ENCODE data around the gene RAPGEF5.

The RAPGEF5 gene

GRCh38 chr7:22252016-22252415 is 104.9 kb downstream of the RAPGEF5 start:
- DNase-seq, result no peak

GRCh38 chr7:22251281-22251680 is 105.7 kb downstream of the RAPGEF5 start:
- no peak for DNase-seq

GRCh38 chr7:22250390-22250789 is 106.6 kb downstream of the RAPGEF5 start:
- DNase-seq, result no peak

GRCh38 chr7:22248111-22248809 is 108.7 kb downstream of the RAPGEF5 start:
- DNase-seq, result no peak

DNA sequence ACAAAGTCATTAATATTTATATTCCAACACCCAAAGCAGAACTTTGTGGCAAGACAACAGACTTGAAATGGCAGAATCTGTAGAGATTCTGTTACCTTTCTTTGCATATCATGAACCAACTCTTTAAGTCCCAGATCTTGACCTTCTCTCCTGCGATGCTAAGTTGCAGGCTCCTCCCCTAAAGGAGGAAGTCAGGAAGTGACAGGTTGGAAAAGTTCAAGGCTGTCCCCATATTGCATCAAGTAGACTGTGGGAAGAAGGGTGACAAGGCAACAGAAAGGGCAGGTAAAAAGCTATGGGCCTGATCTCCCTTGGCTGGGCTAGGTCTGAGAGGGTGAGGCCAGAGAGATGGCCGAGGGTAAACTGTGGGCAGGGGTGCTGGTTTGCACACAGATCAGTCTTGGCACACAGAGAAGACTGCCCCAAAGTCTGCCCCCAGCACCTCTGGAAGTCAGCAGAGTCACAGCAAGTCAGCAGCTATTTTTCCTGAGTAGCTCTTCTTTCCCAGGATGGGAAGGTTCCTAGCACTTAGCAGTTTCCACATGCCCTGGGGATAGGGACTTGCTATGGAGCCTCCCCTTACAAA is 115.1 kb downstream of the RAPGEF5 start:
- no peak for DNase-seq

GRCh38 chr7:22240904-22241571 is 115.9 kb downstream of the RAPGEF5 start:
- DNase-seq, result no peak

GRCh38 chr7:22238354-22239311 is 118.3 kb downstream of the RAPGEF5 start:
- no peak for DNase-seq

GRCh38 chr7:22235134-22235533 is 121.8 kb downstream of the RAPGEF5 start:
- no peak for DNase-seq

DNA sequence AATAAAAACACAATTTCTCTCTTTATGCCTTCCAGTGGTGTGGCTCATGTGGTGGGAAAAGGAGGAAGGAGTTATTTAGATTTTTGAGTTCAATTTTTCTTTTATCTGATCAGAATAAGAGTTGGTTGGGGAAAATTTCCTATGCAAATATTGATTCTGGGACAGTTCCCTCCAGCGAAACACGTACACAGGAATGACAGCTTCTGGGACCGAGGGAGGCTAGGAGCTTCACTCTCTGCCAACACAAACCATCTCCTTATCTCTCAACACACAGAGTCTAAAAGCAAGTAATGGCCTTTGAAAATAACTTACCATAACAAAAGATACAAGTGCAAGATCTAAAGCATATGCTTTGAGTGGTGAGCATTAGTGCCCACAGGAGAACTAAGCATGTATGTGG is 122.7 kb downstream of the RAPGEF5 start:
- DNase-seq, result no peak

GRCh38 chr7:22231806-22232205 is 125.1 kb downstream of the RAPGEF5 start:
- no peak for DNase-seq

DNA sequence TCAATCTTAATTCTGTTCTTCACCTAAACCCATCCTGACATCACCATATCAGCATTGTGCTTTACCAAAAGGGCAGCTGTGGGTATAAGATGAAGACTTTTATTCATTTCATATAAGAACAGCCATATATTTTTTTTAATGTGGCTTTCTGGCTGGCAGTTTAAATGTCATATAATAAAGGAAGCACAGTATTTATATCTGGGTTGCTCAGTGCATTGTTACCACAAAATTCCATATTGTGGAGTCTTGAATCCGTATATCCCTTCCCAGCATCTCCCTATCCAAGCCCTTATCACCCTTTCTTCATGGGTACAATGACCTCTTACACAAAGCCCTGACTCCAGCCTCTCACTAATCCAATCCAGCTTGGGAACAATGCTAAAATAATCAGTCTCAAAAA is 125.8 kb downstream of the RAPGEF5 start:
- no peak for DNase-seq

GRCh38 chr7:22230238-22230637 is 126.7 kb downstream of the RAPGEF5 start:
- no peak for DNase-seq

- no peak for DNase-seq
Observed at GRCh38 chr7:22229148-22229547, 127.8 kb downstream of the RAPGEF5 start.

- DNase-seq, result no peak
Observed at GRCh38 chr7:22223807-22224206, 133.1 kb downstream of the RAPGEF5 start.

DNA sequence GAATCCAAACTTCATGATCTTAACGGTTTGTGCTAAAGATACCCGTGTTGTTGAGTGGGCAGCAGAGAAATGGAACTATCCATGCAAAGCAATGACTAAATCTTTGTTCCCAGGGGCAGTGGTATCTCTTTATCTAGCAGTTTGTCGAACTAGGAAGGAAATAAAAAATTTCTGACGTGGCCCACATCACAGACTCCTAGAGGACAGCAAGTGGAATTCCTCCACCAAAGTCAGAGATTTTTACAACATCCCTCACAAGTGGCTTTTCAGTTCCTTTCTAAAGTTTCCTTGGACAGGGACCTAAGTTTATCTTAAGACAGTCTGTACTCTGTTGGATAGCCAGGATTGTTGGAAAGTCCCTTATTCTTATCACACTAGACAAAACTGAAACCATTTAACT is 136.0 kb downstream of the RAPGEF5 start:
- no peak for DNase-seq

DNA sequence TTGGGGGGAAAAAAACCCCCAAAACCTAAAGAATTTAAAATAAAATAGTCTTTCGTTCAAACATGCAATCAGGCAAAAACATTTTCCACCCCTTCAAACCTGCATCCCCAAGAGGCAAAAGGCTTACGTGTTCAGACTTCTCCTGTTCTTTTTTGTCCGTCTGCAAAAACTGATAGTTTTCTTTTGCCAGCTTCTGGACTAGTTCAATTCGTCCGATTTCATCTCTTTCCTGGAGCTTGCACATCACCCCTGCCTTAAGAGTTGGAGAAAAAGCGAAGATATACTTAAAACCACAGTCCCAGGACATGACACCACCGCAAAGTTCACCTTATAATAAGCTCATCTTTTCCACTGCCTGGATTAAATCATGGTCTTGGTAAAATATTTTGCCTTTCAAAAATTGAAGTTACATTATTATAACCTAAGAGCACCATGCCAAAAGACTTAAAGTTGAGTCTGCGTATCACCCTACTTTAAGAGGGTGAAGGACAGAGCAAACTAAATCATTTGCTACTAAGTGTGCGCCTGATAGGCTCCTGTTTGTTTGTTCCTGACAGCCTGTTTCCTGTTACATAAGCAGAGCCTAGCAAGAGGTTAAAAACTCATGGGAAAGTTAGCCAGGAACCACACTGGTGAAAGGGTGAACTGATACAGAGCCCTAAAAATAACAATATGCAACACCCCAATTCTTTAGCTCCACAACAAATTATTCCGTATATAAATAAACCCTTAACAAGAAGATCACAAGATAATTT is 137.0 kb downstream of the RAPGEF5 start:
- DNase-seq, result no peak

- no peak for DNase-seq
Observed at GRCh38 chr7:22219036-22219435, 137.9 kb downstream of the RAPGEF5 start.

DNA sequence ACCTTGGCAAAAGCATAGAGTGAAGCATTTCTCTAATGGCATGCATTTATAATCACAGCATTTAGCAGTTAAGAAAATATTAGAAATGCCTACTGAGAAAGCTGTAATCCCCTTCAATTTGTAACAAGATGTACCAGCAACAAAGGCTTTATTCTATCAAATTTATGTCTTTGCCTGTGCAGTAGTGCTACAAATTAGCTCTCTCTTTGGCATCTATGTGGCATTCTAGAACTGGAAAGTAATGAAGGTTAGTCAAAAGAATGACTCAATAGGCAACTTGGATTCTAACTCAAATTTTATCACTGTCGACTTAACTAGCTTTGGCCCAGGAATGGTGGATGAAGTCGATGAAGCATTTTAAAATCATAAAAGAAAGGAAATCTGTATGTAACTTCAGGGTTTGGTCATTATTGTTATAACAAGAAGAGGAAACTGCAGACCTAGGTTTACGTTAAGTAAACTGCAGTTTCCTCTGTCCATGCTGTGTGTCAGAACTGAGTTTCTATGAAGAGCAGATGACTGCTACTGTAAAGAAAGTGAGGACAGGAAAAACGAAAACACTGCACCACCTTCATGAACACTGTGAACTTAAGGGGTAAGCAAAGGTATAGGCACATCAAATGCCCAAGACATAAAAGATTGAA is 140.0 kb downstream of the RAPGEF5 start:
- no peak for DNase-seq

- no peak for DNase-seq
Observed at GRCh38 chr7:22216309-22216708, 140.6 kb downstream of the RAPGEF5 start.

- no peak for DNase-seq
Observed at GRCh38 chr7:22214000-22214399, 143.0 kb downstream of the RAPGEF5 start.

- DNase-seq, result no peak
Observed at GRCh38 chr7:22213081-22213480, 143.9 kb downstream of the RAPGEF5 start.

DNA sequence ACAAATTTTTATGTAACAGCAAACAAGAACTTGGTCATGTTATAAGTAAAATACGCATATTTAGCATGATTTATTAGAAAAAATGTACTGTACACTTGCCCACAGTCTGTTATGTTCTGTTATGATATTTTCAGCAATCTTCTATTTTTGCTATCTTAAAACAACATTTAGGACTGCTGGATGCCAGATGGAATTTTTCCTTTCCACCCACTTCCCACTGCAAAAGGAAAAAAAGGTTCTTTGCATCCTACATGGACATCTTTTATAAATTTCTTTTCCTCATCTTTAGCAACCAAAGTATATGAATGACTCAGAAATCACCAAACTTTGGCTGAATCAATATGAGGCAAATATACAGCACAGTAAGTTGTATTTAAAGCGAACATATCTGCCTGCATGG is 146.0 kb downstream of the RAPGEF5 start:
- DNase-seq, result no peak
